IMR-90 (cell line): ENCODE measurements around the gene NPR2. TPM values are rescaled to one million over a fixed set of nuclear protein-coding genes. Genes with fewer than 3 reads are reported as not detected.

Experiments used
- ATAC-seq: fragments of 200-7000 bp; cut with Tn5 transposase; 2 replicates; pipeline ENCODE4 v1.9.1; 2020; ENCODE audit warnings: low read depth, mild to moderate bottlenecking, moderate library complexity
- BruUV-seq: library from RNA; stranded (reverse); fragments of 400-500 nt; replicated peaks from 2 replicates; lab custom pipeline; 2021; lab: Mats Ljungman, UMichigan
- CTCF ChIA-PET: fragments of 300-600 bp; formaldehyde crosslinking; extraction: SDS; loops from one replicate; lab custom pipeline; 2021; ENCODE audit warnings: antibody characterized with exemption; lab: Yijun Ruan, JAX
- POLR2A ChIA-PET: fragments of 300-600 bp; sonication (Branson Sonifier 250); formaldehyde crosslinking; loops from one replicate; lab custom pipeline; 2022; ENCODE audit warnings: antibody characterized with exemption; ENCODE audit not compliant: unreplicated experiment; lab: Charles Lee
- DNase-seq: peaks from one replicate; pipeline ENCODE4 v3.0.0; 2013
- H2AFZ ChIP-seq: replicated peaks from 2 replicates; pipeline ENCODE3; 2013; ENCODE audit warnings: low read length, mild to moderate bottlenecking; ENCODE audit not compliant: poor library complexity
- H2AK5ac ChIP-seq: 2 replicates; pipeline ENCODE4 v1.6.1; 2013; ENCODE audit warnings: low read depth, low read length, inconsistent platforms
- H2AK9ac ChIP-seq: replicated peaks from 2 replicates; pipeline ENCODE3; 2013; ENCODE audit warnings: mild to moderate bottlenecking, low read depth, low read length, moderate library complexity; ENCODE audit not compliant: poor library complexity
- H2BK120ac ChIP-seq: 2 replicates; pipeline ENCODE4 v1.6.1; 2013; ENCODE audit warnings: low read depth, low read length, inconsistent platforms
- H2BK15ac ChIP-seq: 3 replicates; pipeline ENCODE4 v1.6.1; 2013; ENCODE audit warnings: low read depth, low read length, inconsistent platforms
- H2BK20ac ChIP-seq: 2 replicates; pipeline ENCODE4 v1.6.1; 2013; ENCODE audit warnings: low read depth, mild to moderate bottlenecking, inconsistent platforms, low read length, moderate library complexity
- H2BK5ac ChIP-seq: 2 replicates; pipeline ENCODE4 v1.6.1; 2013; ENCODE audit warnings: mild to moderate bottlenecking, low read depth, low read length, inconsistent platforms; ENCODE audit not compliant: poor library complexity, severe bottlenecking
- H3K14ac ChIP-seq: replicated peaks from 2 replicates; pipeline ENCODE4 v1.6.1; 2013; ENCODE audit warnings: low read depth, low read length, inconsistent platforms
- H3K18ac ChIP-seq: 2 replicates; pipeline ENCODE4 v1.6.1; 2013; ENCODE audit warnings: low read depth, low read length, control low read depth
- H3K23ac ChIP-seq: 2 replicates; pipeline ENCODE4 v1.6.1; 2013; ENCODE audit warnings: low read depth, low read length, inconsistent platforms
- H3K27ac ChIP-seq: 2 replicates; pipeline ENCODE4 v1.5.1; 2013; ENCODE audit warnings: mild to moderate bottlenecking, control low read depth, low read length; ENCODE audit not compliant: insufficient read depth
- H3K27me3 ChIP-seq: 2 replicates; pipeline ENCODE4 v1.6.1; 2013; ENCODE audit warnings: low read length; ENCODE audit not compliant: control insufficient read depth, insufficient read depth
- H3K36me3 ChIP-seq: 2 replicates; pipeline ENCODE4 v1.6.1; 2013; ENCODE audit warnings: low read length, mixed read lengths; ENCODE audit not compliant: control insufficient read depth, insufficient read depth
- H3K4ac ChIP-seq: 2 replicates; pipeline ENCODE4 v1.6.1; 2013; ENCODE audit warnings: low read depth, low read length, inconsistent platforms
- H3K4me1 ChIP-seq: 2 replicates; pipeline ENCODE4 v1.6.1; 2013; ENCODE audit warnings: low read length, mixed read lengths; ENCODE audit not compliant: control insufficient read depth, insufficient read depth
- H3K4me2 ChIP-seq: 2 replicates; pipeline ENCODE4 v1.6.1; 2013; ENCODE audit warnings: low read depth, mild to moderate bottlenecking, control low read depth, low read length, moderate library complexity
- H3K4me3 ChIP-seq: 2 replicates; pipeline ENCODE4 v1.5.1; 2013; ENCODE audit warnings: low read depth, mild to moderate bottlenecking, control low read depth, low read length, moderate library complexity; ENCODE audit not compliant: insufficient read depth
- H3K56ac ChIP-seq: 2 replicates; pipeline ENCODE4 v1.6.1; 2013; ENCODE audit warnings: low read length, inconsistent platforms; ENCODE audit not compliant: insufficient read depth; ENCODE audit errors: extremely low read depth
- H3K79me1 ChIP-seq, 2 experiments: 2 replicates each; pipeline ENCODE4 v1.6.1; 2013; ENCODE audit warnings: low read length in 2 of 2, inconsistent platforms in 1 of 2, low read depth in 1 of 2
- H3K9ac ChIP-seq: 2 replicates; pipeline ENCODE4 v1.6.1; 2013; ENCODE audit warnings: low read depth, low read length, control low read depth
- H3K9me1 ChIP-seq: 2 replicates; pipeline ENCODE4 v1.6.1; 2013; ENCODE audit warnings: low read length, inconsistent platforms; ENCODE audit not compliant: insufficient read depth
- H3K9me3 ChIP-seq: 2 replicates; pipeline ENCODE4 v1.6.1; 2013; ENCODE audit warnings: low read length; ENCODE audit not compliant: control insufficient read depth, insufficient read depth
- H4K20me1 ChIP-seq: 2 replicates; pipeline ENCODE4 v1.6.1; 2013; ENCODE audit warnings: low read length, inconsistent platforms; ENCODE audit not compliant: insufficient read depth
- H4K5ac ChIP-seq: 2 replicates; pipeline ENCODE4 v1.6.1; 2013; ENCODE audit warnings: mild to moderate bottlenecking, low read depth, low read length, control low read depth
- H4K8ac ChIP-seq, 2 experiments: 2 replicates each; pipeline ENCODE4 v1.6.1; 2013; ENCODE audit warnings: low read depth in 2 of 2, low read length in 2 of 2, control low read depth in 1 of 2, inconsistent platforms in 1 of 2
- H4K91ac ChIP-seq: 2 replicates; pipeline ENCODE4 v1.6.1; 2013; ENCODE audit warnings: low read depth, low read length, inconsistent platforms; ENCODE audit not compliant: insufficient read depth
- BHLHE40 ChIP-seq: fragments of 150-350 bp; IDR thresholded peaks from 2 replicates; pipeline ENCODE4 v1.6.1; 2016; ENCODE audit warnings: mild to moderate bottlenecking, low read depth, low read length
- CEBPB ChIP-seq: IDR thresholded peaks from 2 replicates; pipeline ENCODE4 v1.6.1; 2012; ENCODE audit warnings: low read depth, low read length, improper control_type of control experiment
- CHD1 ChIP-seq: IDR thresholded peaks from 2 replicates; pipeline ENCODE4 v1.6.1; 2012; ENCODE audit warnings: low read depth, low read length, improper control_type of control experiment
- FOS ChIP-seq: fragments of 150-350 bp; IDR thresholded peaks from 2 replicates; pipeline ENCODE4 v1.6.1; 2016; ENCODE audit warnings: low read depth, low read length
- MAFK ChIP-seq: IDR thresholded peaks from 2 replicates; pipeline ENCODE4 v1.6.1; 2012; ENCODE audit warnings: low read depth, low read length, improper control_type of control experiment
- MAZ ChIP-seq: IDR thresholded peaks from 2 replicates; pipeline ENCODE4 v1.6.1; 2012; ENCODE audit warnings: low read depth, mild to moderate bottlenecking, low read length, improper control_type of control experiment, moderate library complexity, borderline replicate concordance
- MXI1 ChIP-seq: IDR thresholded peaks from 2 replicates; pipeline ENCODE4 v1.6.1; 2012; ENCODE audit warnings: low read depth, mild to moderate bottlenecking, low read length, moderate library complexity, borderline replicate concordance
- NFE2L2 ChIP-seq: fragments of 150-350 bp; IDR thresholded peaks from 2 replicates; pipeline ENCODE4 v1.6.1; 2016; ENCODE audit warnings: low read depth, mild to moderate bottlenecking, low read length
- POLR2A ChIP-seq: IDR thresholded peaks from 2 replicates; pipeline ENCODE4 v1.6.1; 2012; ENCODE audit warnings: mild to moderate bottlenecking, low read depth, low read length
- RAD21 ChIP-seq: IDR thresholded peaks from 2 replicates; pipeline ENCODE4 v1.6.1; 2012; ENCODE audit warnings: low read length, improper control_type of control experiment
- RCOR1 ChIP-seq: IDR thresholded peaks from 2 replicates; pipeline ENCODE4 v1.6.1; 2012; ENCODE audit warnings: mild to moderate bottlenecking, low read length, improper control_type of control experiment; ENCODE audit not compliant: insufficient replicate concordance
- RFX5 ChIP-seq: IDR thresholded peaks from 2 replicates; pipeline ENCODE4 v1.8.0; 2012; ENCODE audit warnings: low read depth, mild to moderate bottlenecking, low read length, moderate library complexity
- SMC3 ChIP-seq: fragments of 150-350 bp; IDR thresholded peaks from 2 replicates; pipeline ENCODE4 v1.6.1; 2016; ENCODE audit warnings: low read depth, mild to moderate bottlenecking, antibody characterized with exemption, low read length, moderate library complexity
- WGBS, 2 experiments: methylation state at CpG; one replicate each; pipeline versions ENCODE4 v1.1.5 to v1.1.7; 2013; ENCODE audit warnings: missing lambda C conversion rate in 2 of 2; ENCODE audit not compliant: insufficient read length in 1 of 2; ENCODE audit errors: extremely low coverage in 2 of 2; 5-methylcytosine and 5-hydroxymethylcytosine counted together
- dilution Hi-C: fragments of 300-500 bp; cut with HindIII; formaldehyde crosslinking; loops from one replicate; pipeline ENCODE4 v1.14.3; 2018; ENCODE audit warnings: low sequenced_read_pairs; ENCODE audit not compliant: unreplicated experiment
- in situ Hi-C: fragments of 300-500 bp; cut with MboI; formaldehyde crosslinking; loops from 3 replicates; pipeline ENCODE4 v1.14.3; 2019; ENCODE audit warnings: low sequenced_read_pairs, inconsistent platforms, mixed read lengths
- intact Hi-C: fragments of 100-400 bp; cut with micrococcal nuclease; formaldehyde crosslinking; loops from 2 replicates; pipeline ENCODE4 v1.10.0; 2022
- polyA plus RNA-seq, 3 experiments: library from polyadenylated mRNA; depleted of rRNA; stranded (reverse); fragments of >200 nt; gene quantifications; 2 replicates each; pipeline ENCODE4 v1.2.3, GENCODE V29; 2012; ENCODE audit warnings: low replicate concordance in 1 of 3
- total RNA-seq: library from RNA; depleted of rRNA; stranded (reverse); fragments of >200 nt; gene quantifications from 2 replicates; pipeline ENCODE4 v1.2.3, GENCODE V29; 2012
- TF ChIP-seq, protein P1 (sequence below): fragments of 150-350 bp; IDR thresholded peaks from 2 replicates; pipeline ENCODE4 v1.6.1; 2017; ENCODE audit warnings: mild to moderate bottlenecking, antibody characterized with exemption, low read length, low read depth
- TF ChIP-seq, protein P2 (sequence below): fragments of 150-350 bp; IDR thresholded peaks from 2 replicates; pipeline ENCODE4 v1.6.1; 2016; ENCODE audit warnings: low read depth, mild to moderate bottlenecking, low read length, moderate library complexity, borderline replicate concordance
- TF ChIP-seq, protein P3 (sequence below): conservative IDR thresholded peaks from 2 replicates; pipeline ENCODE4 v1.5.1; 2012; ENCODE audit warnings: mild to moderate bottlenecking, low read depth, low read length, improper control_type of control experiment

The NPR2 gene
- total and polyA plus RNA-seq, 2 of the 4 experiments (the other 2 are of a cell fraction) = 5.2 to 35.7 TPM

DNA sequence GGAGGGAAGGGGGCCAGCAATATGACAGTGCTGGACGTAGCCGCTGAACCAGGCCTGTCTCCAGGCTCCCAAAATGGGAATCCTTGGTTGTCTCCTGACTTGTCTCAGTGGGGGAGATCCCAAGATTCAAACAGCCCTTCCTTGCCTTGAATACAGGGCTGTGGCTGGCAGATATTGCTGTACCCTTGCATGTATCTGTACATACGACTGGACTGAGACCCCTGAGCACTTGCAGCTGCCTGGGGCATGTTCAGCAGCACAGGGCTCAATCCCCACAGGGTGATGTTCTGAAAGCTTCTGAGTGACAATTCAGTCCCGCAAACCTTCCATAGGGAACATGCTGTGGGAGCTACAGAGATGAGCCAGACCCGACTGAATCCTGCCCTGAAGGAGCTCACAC is 65.5 kb downstream of the NPR2 start:
- Histone ChIP-seq H3K14ac (no peak overlapping the region), H3K4me2 (no peak overlapping the region), H3K9me1 (no peaks in the 10 kb centered on the region), H2AFZ (no peak overlapping the region), H3K4ac (no peak overlapping the region), H4K8ac (no peak overlapping the region), H2BK20ac (no peak overlapping the region), H3K27me3 (peaks cover 16% of the 10 kb centered on the region), H4K91ac (no peak overlapping the region), H3K56ac (no peak overlapping the region), H3K23ac (no peak overlapping the region), H3K79me1 (no peaks in the 10 kb centered on the region), H4K5ac (no peak overlapping the region), H4K20me1 (no peaks in the 10 kb centered on the region), H3K4me1 (no peaks in the 10 kb centered on the region), H2AK5ac (no peak overlapping the region), H2BK120ac (no peak overlapping the region), H2BK5ac (no peak overlapping the region), H3K27ac (no peak overlapping the region), H2BK15ac (no peak overlapping the region), H3K9me3 (no peaks in the 10 kb centered on the region), H3K4me3 (no peak overlapping the region), H3K9ac (no peak overlapping the region), H3K36me3 (peaks cover 3% of the 10 kb centered on the region; the same call in 1 of the 2 replicates), H3K18ac (no peak overlapping the region), H2AK9ac (peak overlapping the region; percentile 47)
- BruUV-seq = no TSS peak
- intact Hi-C loops (no loop called here), in situ Hi-C loops (no loop called here), dilution Hi-C loops (no loop called here)
- ATAC-seq (no peak), DNase-seq (no peak)
- ChIA-PET CTCF (no interaction called here), POLR2A (no interaction called here)
- TF ChIP-seq MXI1 = no peak
- TF ChIP-seq, protein P1, sequence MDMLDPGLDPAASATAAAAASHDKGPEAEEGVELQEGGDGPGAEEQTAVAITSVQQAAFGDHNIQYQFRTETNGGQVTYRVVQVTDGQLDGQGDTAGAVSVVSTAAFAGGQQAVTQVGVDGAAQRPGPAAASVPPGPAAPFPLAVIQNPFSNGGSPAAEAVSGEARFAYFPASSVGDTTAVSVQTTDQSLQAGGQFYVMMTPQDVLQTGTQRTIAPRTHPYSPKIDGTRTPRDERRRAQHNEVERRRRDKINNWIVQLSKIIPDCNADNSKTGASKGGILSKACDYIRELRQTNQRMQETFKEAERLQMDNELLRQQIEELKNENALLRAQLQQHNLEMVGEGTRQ = no peak
- no peak for TF ChIP-seq MAZ
- no peak for TF ChIP-seq RAD21
- TF ChIP-seq BHLHE40 = no peak
- TF ChIP-seq, protein P2, sequence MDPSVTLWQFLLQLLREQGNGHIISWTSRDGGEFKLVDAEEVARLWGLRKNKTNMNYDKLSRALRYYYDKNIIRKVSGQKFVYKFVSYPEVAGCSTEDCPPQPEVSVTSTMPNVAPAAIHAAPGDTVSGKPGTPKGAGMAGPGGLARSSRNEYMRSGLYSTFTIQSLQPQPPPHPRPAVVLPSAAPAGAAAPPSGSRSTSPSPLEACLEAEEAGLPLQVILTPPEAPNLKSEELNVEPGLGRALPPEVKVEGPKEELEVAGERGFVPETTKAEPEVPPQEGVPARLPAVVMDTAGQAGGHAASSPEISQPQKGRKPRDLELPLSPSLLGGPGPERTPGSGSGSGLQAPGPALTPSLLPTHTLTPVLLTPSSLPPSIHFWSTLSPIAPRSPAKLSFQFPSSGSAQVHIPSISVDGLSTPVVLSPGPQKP = no peak
- no peak for TF ChIP-seq CHD1
- TF ChIP-seq, protein P3, sequence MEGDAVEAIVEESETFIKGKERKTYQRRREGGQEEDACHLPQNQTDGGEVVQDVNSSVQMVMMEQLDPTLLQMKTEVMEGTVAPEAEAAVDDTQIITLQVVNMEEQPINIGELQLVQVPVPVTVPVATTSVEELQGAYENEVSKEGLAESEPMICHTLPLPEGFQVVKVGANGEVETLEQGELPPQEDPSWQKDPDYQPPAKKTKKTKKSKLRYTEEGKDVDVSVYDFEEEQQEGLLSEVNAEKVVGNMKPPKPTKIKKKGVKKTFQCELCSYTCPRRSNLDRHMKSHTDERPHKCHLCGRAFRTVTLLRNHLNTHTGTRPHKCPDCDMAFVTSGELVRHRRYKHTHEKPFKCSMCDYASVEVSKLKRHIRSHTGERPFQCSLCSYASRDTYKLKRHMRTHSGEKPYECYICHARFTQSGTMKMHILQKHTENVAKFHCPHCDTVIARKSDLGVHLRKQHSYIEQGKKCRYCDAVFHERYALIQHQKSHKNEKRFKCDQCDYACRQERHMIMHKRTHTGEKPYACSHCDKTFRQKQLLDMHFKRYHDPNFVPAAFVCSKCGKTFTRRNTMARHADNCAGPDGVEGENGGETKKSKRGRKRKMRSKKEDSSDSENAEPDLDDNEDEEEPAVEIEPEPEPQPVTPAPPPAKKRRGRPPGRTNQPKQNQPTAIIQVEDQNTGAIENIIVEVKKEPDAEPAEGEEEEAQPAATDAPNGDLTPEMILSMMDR = no peak
- TF ChIP-seq NFE2L2 = no peak
- TF ChIP-seq RFX5 = no peak
- TF ChIP-seq RCOR1 = no peak
- no peak for TF ChIP-seq SMC3
- no peak for TF ChIP-seq CEBPB
- TF ChIP-seq POLR2A = no peak
- TF ChIP-seq FOS = no peak
- TF ChIP-seq MAFK = no peak
- WGBS, 2 experiments = 44% methylated on average over 3 of the region's 5 CpGs; no CpG with 5 or more reads in 1 of the 2 experiments
